ENCODE measurements around the gene RAB29. TPM values are rescaled to one million over a fixed set of nuclear protein-coding genes. Genes with fewer than 3 reads are reported as not detected.

The RAB29 gene
- total and polyA plus RNA-seq, 9 of the 15 experiments (the other 6 are each of a cell fraction or from before 2014, with no cell fraction given): 6.3 to 17.6 (median 8.0) TPM

DNA sequence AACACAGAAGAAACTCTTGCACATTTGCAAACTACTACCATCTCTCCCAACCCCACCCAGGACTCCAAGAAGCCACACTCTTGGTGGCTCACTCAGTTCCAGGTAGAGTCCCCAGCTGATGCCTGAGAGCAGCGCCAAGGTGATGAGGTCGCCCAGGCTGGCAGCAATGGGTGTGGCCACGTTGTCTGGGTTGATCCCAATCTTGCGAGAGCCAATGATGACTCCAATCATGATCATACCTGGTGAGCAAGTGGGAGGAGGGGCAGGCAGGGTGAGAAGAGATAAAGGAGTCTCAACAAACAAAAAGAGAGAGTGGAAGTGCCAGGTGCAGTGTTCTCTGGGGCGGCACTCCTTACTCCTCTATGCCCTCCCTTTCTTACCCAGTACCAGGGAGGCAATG, 23.3 kb upstream of the RAB29 start:
- peaks cover 57% of the 10 kb centered on the region; the same call in 2 of the 3 replicates for H3K36me3 ChIP-seq (ENCODE audit: control insufficient read depth, insufficient read depth, low read length)

DNA sequence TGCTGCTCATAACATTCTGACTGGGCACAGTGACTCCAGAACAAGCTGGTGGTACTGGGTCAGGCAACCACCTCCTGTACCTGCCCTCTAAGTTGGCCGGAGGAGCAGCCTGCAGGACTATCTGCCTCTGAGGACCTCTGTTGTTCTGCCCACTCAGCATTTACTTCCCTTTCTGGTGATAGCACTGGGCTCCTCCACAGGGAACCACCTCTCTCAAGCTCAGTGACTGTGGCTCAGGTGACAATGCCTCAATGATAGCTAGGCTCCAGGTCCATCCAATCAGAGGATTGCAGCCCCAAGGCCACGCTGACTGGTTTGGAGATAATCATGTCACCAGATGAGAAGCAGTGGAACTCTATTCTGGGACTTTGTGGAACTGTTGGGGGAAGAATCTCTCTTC, 21.9 kb upstream of the RAB29 start:
- 39% methylated on average over 2 of the region's 2 CpGs for WGBS (ENCODE audit: insufficient coverage, low coverage, missing lambda C conversion rate)
- Histone ChIP-seq H3K4me3 (no peak overlapping the region), H2AFZ (ENCODE audit: low read depth, low read length) (no peak overlapping the region), H3K27me3 (ENCODE audit: control insufficient read depth in 2 of 2, insufficient read depth in 2 of 2, low read length in 2 of 2) (no peaks in the 10 kb centered on the region), H3K9ac (ENCODE audit: insufficient read depth in 1 of 2, low read depth in 2 of 2, low read length in 2 of 2) (peak overlapping the region in 1 of 2 experiments; percentile 23; a peak in 1 of 4 replicates), H3K4me2 (ENCODE audit: insufficient read depth, low read length) (no peak overlapping the region; the same call in 1 of the 2 replicates), H3K9me1 (ENCODE audit: control insufficient read depth, insufficient read depth, low read length) (no peaks in the 10 kb centered on the region), H3K9me3 (replicated peaks; ENCODE audit: control insufficient read depth, insufficient read depth, low read depth, low read length) (no peaks in the 10 kb centered on the region), H3K36me3 (ENCODE audit: control insufficient read depth, insufficient read depth, low read length) (peaks cover 68% of the 10 kb centered on the region), H3K79me2 (ENCODE audit: control insufficient read depth, insufficient read depth, low read length) (no peaks in the 10 kb centered on the region), H4K20me1 (replicated peaks; ENCODE audit: control insufficient read depth, insufficient read depth, low read length) (no peaks in the 10 kb centered on the region; the same call in none of the 2 replicates), H3K4me1 (replicated peaks in 1 of 2; ENCODE audit: control insufficient read depth in 2 of 2, insufficient read depth in 2 of 2, low read length in 2 of 2) (peaks cover 7 to 20% of the 10 kb centered on the region in 2 experiments; a peak in 4 of 5 replicates), H3K27ac (ENCODE audit: extremely low read depth, low read depth, low read length) (no peak overlapping the region)
- ChIA-PET POLR2A (interaction anchor here (0.6 to 1.8 kb wide), 6 partner anchors 10 to 229 kb away, joined by 3 to 7 read pairs (median 4); partner anchors contain the start of gene RAB29), CTCF (ENCODE audit: low intra/inter-chr PET ratio) (no interaction called here)
- peak; percentile 24 for ATAC-seq
- no peak for FAIRE-seq
- intact Hi-C loops (cut with micrococcal nuclease): no loop called here
- peak in 1 of 4 experiments; percentile 40 for DNase-seq (ENCODE audit: extremely low read depth in 1 of 4, low spot score in 3 of 4)
- BruUV-seq (replicated peaks): no TSS peak
- in situ Hi-C loops (cut with MboI): loop anchor here (5.0 kb wide), 1 partner anchor 185 kb away; no protein-coding TSS in a partner anchor
- peak; percentile 90 for TF ChIP-seq MAFF (IDR thresholded peaks at IDR 0.05; ENCODE audit: low read length)
- no peak for TF ChIP-seq ETV5 (CRISPR knock-in tag; IDR thresholded peaks at IDR 0.05; ENCODE audit: low read depth)
- TF ChIP-seq, protein P1, sequence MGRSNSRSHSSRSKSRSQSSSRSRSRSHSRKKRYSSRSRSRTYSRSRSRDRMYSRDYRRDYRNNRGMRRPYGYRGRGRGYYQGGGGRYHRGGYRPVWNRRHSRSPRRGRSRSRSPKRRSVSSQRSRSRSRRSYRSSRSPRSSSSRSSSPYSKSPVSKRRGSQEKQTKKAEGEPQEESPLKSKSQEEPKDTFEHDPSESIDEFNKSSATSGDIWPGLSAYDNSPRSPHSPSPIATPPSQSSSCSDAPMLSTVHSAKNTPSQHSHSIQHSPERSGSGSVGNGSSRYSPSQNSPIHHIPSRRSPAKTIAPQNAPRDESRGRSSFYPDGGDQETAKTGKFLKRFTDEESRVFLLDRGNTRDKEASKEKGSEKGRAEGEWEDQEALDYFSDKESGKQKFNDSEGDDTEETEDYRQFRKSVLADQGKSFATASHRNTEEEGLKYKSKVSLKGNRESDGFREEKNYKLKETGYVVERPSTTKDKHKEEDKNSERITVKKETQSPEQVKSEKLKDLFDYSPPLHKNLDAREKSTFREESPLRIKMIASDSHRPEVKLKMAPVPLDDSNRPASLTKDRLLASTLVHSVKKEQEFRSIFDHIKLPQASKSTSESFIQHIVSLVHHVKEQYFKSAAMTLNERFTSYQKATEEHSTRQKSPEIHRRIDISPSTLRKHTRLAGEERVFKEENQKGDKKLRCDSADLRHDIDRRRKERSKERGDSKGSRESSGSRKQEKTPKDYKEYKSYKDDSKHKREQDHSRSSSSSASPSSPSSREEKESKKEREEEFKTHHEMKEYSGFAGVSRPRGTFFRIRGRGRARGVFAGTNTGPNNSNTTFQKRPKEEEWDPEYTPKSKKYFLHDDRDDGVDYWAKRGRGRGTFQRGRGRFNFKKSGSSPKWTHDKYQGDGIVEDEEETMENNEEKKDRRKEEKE (IDR thresholded peaks at IDR 0.05; ENCODE audit: borderline replicate concordance in 1 of 2, control insufficient read depth in 1 of 2, low read depth in 2 of 2, low read length in 1 of 2): no peak
- TF ChIP-seq MAFG (tag; conservative IDR thresholded peaks at IDR 0.05): peak; percentile 91
- peak; percentile 94 for TF ChIP-seq C11orf30 (IDR thresholded peaks at IDR 0.05; ENCODE audit: low read depth)
- TF ChIP-seq, protein P2, sequence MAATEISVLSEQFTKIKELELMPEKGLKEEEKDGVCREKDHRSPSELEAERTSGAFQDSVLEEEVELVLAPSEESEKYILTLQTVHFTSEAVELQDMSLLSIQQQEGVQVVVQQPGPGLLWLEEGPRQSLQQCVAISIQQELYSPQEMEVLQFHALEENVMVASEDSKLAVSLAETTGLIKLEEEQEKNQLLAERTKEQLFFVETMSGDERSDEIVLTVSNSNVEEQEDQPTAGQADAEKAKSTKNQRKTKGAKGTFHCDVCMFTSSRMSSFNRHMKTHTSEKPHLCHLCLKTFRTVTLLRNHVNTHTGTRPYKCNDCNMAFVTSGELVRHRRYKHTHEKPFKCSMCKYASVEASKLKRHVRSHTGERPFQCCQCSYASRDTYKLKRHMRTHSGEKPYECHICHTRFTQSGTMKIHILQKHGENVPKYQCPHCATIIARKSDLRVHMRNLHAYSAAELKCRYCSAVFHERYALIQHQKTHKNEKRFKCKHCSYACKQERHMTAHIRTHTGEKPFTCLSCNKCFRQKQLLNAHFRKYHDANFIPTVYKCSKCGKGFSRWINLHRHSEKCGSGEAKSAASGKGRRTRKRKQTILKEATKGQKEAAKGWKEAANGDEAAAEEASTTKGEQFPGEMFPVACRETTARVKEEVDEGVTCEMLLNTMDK (IDR thresholded peaks at IDR 0.05; ENCODE audit: borderline replicate concordance, insufficient read depth, low read depth, low read length, poor library complexity, severe bottlenecking): no peak

More for the DNA sequence above, 23.3 kb upstream of the RAB29 start:
- Histone ChIP-seq H3K79me2 (ENCODE audit: control insufficient read depth, insufficient read depth, low read length) (no peaks in the 10 kb centered on the region), H4K20me1 (replicated peaks; ENCODE audit: control insufficient read depth, insufficient read depth, low read length) (no peaks in the 10 kb centered on the region; the same call in none of the 2 replicates), H3K9ac (ENCODE audit: insufficient read depth in 1 of 2, low read depth in 2 of 2, low read length in 2 of 2) (peak overlapping the region in 1 of 2 experiments; percentile 31; a peak in 1 of 4 replicates), H3K9me1 (ENCODE audit: control insufficient read depth, insufficient read depth, low read length) (no peaks in the 10 kb centered on the region), H3K4me3 (no peak overlapping the region), H3K27me3 (ENCODE audit: control insufficient read depth in 2 of 2, insufficient read depth in 2 of 2, low read length in 2 of 2) (no peaks in the 10 kb centered on the region), H2AFZ (ENCODE audit: low read depth, low read length) (no peak overlapping the region), H3K4me1 (replicated peaks in 1 of 2; ENCODE audit: control insufficient read depth in 2 of 2, insufficient read depth in 2 of 2, low read length in 2 of 2) (peaks cover 8 to 22% of the 10 kb centered on the region in 2 experiments; a peak in 4 of 5 replicates), H3K27ac (ENCODE audit: extremely low read depth, low read depth, low read length) (no peak overlapping the region), H3K9me3 (replicated peaks; ENCODE audit: control insufficient read depth, insufficient read depth, low read depth, low read length) (no peaks in the 10 kb centered on the region), H3K4me2 (ENCODE audit: insufficient read depth, low read length) (no peak overlapping the region)
- ChIA-PET POLR2A (interaction anchor here (1.2 to 1.8 kb wide), 3 partner anchors 9 to 12 kb away, joined by 4 to 7 read pairs (median 6); no protein-coding TSS in a partner anchor), CTCF (ENCODE audit: low intra/inter-chr PET ratio) (no interaction called here)
- BruUV-seq (replicated peaks): no TSS peak
- WGBS (ENCODE audit: insufficient coverage, low coverage, missing lambda C conversion rate): 48% methylated on average over 5 of the region's 5 CpGs
- in situ Hi-C loops (cut with MboI): loop anchor here (5.0 kb wide), 1 partner anchor 184 kb away; no protein-coding TSS in a partner anchor
- intact Hi-C loops (cut with micrococcal nuclease): no loop called here
- TF ChIP-seq, protein P3, sequence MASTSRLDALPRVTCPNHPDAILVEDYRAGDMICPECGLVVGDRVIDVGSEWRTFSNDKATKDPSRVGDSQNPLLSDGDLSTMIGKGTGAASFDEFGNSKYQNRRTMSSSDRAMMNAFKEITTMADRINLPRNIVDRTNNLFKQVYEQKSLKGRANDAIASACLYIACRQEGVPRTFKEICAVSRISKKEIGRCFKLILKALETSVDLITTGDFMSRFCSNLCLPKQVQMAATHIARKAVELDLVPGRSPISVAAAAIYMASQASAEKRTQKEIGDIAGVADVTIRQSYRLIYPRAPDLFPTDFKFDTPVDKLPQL (IDR thresholded peaks at IDR 0.05; ENCODE audit: extremely low read depth, insufficient read length): no peak
- no peak for DNase-seq (ENCODE audit: extremely low read depth in 1 of 4, low spot score in 3 of 4)
- no peak for ATAC-seq
- no peak for FAIRE-seq

All from K562 (cell line).